HG03432 (cell line): ENCODE data around the gene NOS1.
"Not testable (repeated sequence)": the region's sequence is repeated elsewhere in the genome, so short reads cannot be mapped to it uniquely, and the experiment has no call there.

Experiments
- ATAC-seq: cut with Tn5 transposase; IDR thresholded peaks from one replicate; pipeline ENCODE4 v1.9.1; 2021; ENCODE audit warnings: mild to moderate bottlenecking, moderate library complexity; ENCODE audit not compliant: unreplicated experiment

Gene NOS1

DNA sequence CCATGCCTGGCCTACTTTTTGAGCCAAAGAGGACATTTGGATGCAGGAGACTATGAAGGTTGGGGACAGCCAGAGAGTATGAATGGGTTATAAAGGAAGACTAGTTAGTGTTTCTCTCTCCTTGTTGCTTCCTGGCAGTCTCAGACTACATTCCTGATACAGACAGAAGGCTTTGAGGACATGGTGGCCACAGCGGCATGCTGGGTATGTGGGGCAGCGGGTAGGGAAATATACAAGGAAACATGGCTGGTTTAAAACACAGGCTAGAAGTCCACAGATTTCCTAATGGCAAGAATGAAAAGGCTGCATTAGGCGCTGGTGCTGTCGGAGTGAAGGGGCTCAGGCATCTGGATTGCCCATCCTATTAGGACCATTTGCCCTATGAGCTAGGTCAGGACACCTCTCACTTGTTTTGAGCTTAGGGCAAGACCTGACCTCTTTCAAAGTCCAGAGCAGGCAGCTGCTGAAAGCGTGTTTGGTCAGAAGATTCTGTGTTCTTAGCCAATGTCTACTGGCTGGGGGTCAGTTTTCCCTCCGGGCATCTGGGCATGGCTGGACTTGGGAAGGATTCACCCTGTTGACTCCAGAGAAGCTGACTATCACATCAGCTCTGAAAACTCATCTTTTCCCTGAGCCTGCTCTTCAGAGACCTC, 151.0 kb downstream of the NOS1 start:
- ATAC-seq = no peak

DNA sequence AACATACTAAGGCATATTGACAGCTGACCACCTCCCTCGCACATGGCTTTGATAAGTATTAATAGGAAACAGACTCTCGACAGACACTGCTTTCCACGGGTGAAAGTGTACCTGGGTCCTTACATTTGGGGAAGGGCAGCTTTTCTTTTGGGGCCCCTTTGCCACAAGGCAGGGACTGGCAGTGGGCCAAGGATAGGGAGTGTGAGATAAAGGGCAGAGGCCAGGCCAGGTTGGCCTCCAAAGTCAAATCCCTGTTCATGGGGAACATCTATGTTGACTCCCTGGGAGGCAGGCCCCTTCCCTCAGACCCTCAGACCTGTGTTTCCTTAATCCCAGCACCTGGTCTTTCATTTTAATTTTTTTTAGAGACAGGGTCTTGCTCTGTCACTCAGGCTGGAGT, 151.8 kb downstream of the NOS1 start:
- no peak for ATAC-seq

- ATAC-seq = no peak
Observed at GRCh38 chr12:117208811-117209455, 152.5 kb downstream of the NOS1 start.

DNA sequence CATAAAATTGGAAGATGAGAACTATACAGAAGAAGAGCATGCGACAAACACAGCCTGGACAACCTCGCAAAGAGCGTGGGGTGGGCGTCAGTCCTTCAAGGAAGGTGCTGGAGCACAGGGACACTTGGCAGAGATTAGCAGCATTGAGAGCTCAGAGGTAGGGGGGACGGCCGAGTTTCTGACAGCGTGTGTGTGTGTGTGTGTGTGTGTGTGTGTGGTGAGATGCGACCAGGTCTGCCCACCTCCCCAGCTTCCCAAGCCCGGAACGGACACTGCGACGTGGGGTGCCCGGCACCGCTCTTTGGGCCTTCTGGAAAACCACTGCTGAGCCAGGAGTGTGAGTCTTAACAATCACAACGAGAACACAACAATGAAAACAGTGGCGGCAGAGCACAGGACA, 153.2 kb downstream of the NOS1 start:
- ATAC-seq = no peak

- ATAC-seq = no peak
Observed at GRCh38 chr12:117207675-117208074, 153.8 kb downstream of the NOS1 start.

- no peak for ATAC-seq
Observed at GRCh38 chr12:117202556-117202955, 158.9 kb downstream of the NOS1 start.

GRCh38 chr12:117202033-117202432, 159.4 kb downstream of the NOS1 start:
- ATAC-seq = no peak

DNA sequence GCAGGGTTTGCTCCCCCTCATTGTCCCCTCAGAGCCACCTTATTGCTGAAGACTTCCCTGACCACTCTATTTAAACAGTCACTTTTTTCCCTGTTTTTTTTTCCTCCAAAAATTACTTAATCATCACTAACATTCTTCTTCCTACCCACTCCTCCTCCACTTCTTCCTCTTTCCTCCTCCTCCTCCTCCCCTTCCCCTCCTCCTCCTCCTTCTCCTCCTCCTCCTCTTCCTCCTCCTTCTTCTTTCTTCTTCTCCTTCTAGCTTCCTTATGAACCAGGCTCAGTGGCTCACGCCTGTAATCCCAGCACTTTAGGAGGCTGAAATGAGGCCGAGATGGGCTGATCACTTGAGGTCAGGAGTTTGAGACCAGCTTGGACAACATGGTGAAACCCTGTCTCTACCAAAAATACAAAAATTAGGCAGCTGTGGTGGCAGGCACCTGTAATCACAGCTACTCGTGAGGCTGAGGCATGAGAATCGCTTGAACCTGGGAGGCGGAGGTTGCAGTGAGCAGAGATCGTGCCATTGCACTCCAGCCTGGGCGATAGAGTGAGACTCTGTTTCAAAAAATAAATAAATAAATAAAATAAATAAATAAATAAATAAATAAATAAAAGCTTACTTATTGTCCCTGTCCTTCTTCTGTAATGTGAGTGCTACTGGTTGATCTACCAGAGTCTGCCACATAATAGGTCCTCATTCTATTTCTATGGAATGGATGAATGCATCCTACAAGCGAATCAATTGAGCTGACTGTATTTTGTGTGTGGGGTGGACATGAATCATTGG, 161.3 kb downstream of the NOS1 start:
- not testable (repeated sequence) for ATAC-seq

- ATAC-seq = not testable (repeated sequence)
Observed at GRCh38 chr12:117196334-117196733, 165.1 kb downstream of the NOS1 start.

DNA sequence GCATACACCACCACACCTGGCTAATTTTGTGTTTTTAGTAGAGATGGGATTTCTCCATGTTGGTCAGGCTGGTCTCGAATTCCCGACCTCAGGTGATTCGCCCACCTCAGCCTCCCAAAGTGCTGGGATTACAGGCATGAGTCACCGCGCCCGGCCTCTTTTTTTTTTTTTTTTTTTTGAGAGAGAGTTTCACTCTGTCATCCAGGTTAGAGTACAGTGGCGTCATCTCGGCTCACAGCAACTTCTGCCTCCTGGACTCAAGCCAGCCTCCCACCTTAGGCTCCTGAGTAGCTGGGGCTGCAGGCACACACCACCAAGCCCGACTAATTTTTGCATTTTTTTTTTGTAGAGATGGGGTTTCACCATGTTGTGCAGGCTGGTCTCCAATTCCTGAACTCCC, 166.4 kb downstream of the NOS1 start:
- not testable (repeated sequence) for ATAC-seq

DNA sequence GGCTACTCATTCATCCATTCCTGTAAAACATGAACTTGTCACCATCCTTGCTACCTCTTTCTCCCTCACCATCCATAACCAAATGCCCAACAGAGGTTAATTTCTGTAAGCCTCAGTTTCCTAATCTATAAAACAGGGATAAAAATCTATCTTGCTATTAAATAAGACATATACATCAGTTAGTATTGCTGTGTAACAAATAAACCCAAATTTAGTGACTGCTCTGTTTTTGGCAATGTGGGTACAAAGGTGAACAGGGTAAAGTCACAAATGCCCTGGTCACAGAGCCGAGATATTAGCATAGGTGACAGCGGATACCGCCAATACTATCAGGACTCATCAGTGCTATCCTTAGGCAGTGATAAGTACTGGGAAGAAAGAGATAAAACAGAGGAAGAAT, 167.5 kb downstream of the NOS1 start:
- ATAC-seq = no peak

GRCh38 chr12:117192581-117192980, 168.8 kb downstream of the NOS1 start:
- not testable (repeated sequence) for ATAC-seq

GRCh38 chr12:117192057-117192456, 169.4 kb downstream of the NOS1 start:
- ATAC-seq = no peak

- peak; percentile 94 for ATAC-seq
Observed at GRCh38 chr12:117190210-117190781, 171.1 kb downstream of the NOS1 start, which contains the start of gene FBXO21. TSS of gene FBXO21 (minus strand) at chr12:117190470. CDS start at chr12:117190456, 14 bp downstream.

DNA sequence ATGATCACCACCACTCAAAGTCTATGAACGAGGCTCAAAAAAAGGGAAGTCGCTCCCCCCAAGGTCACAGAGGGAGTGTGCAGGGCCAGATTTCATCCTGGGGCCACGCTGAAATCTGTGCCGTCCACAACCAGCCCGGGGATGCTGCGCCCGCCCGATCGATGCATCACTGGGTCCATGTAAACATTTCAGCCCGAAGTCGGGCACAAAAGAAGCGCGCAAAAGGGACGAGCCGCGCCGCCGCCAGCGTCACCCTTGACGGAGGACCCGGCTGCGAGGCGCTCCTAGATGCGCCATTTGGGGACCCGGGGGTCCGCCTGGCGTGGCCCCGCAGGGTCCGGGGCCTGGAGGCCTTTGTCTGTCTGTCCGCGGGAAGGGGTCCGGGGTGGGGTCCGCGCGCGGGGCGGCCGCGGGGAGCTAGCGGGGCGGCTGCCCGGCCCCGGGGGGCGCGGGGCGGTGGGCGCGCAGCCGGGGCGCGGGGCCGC, 171.7 kb downstream of the NOS1 start:
- ATAC-seq = peak; percentile 47

DNA sequence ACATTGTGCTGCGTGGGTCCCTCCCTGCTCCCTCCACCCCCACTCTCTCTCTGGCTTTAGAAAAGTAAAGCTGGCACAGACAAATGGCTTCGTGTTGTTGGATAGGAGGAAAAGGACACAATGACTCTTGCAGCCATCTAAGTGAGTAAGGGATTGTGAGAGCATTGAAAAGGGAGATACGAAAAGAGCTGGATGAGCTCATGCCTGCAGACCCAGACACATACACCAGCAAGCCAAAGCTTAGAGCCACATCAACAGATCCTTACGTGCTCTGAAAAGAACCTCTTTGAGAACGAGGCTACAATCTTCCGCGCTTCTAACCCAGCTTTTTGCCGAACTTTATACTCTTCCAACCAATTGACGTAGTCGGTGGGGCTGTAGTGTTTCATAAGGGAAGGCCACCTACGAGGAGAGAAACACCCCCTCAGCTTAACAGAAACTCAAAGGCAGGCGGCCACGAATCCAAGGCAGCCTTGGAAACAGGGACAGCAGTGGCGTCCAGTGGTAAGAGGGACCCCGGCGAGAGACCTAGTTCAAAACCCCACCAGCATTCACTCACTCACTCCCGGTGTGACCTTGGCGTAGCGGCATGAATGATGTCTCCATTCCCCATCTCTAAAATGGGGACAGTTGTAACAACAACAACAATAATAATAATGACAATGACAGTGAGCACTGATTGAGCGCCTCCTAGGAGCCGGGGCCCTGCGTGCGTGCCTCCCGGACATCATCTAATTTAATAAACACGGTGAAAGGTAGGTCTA, 172.3 kb downstream of the NOS1 start:
- no peak for ATAC-seq

GRCh38 chr12:117188121-117188665, 173.2 kb downstream of the NOS1 start:
- ATAC-seq = no peak

GRCh38 chr12:117187421-117187820, 174.0 kb downstream of the NOS1 start:
- no peak for ATAC-seq

DNA sequence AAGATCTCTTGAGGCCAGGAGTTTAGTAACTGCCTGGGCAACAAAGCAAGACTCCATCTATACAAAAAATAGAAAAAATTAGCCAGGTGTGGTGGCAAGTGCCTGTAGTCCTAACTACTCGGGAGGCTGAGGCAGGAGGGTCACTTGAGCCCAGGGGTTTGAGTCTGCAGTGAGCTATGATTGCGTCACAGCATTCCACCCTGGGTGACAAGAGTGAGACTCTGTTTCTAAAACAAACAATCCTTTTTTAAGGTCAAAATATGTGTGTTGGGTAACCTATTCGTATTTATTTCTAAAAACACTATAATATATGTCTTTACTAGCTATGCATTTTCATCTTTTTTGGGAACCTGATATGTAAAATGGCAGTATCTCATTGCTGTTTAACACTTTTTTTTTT, 178.6 kb downstream of the NOS1 start:
- no peak for ATAC-seq

DNA sequence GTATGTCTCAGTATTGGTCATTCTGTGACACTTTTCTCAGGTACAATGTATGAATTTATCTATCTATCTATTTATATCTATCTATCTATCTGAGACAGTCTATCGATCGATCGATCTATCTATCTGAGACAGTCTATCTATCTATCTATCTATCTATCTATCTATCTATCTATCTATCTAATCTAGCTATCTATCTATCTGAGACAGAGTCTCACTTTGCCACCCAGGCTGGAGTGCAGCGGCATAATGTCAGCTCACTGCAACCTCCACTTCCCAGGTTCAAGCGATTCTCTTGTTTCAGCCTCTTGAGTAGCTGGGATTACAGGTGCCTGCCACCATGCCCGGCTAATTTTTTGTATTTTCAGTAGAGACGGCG, 180.0 kb downstream of the NOS1 start:
- ATAC-seq = not testable (repeated sequence)
